ENCODE measurements around the gene PRM1. TPM values are rescaled to one million over a fixed set of nuclear protein-coding genes. Genes with fewer than 3 reads are reported as not detected.
A peak's percentile ranks its signal among the peaks of the same experiment; 100 is the strongest.

Gene PRM1
- total and polyA plus RNA-seq, 2 of the 13 experiments (the other 11 are each of a cell fraction or from before 2014, with no cell fraction given) = not detected

DNA sequence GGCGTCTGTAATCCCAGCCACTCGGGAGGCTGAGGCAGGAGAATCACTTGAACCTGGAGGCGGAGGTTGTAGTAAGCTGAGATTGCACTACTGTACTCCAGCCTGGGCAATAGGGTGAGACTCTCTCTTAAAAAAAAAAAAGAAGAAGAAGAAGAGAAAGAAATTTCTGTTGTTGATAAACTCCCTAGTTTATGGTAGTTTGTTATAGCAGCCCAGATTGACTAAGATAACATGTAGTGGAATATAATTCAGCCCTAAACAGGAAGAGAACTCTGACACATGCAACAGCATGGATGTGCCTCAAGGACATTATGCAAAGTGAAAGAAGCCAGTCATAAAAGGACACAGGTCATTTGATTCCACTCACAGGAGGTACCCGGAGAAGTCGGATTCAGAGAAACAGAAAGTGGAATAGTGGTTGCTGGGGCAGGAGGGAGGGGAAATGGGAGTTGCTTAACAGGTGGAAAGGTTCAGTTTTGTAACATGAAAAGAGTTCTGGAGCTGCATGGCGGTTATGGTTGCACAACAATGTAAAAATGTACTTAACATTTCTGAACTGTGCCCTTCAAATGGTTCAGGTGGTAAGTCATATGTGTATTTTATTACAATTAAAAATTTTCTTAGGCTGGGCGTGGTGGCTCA is 26.0 kb upstream of the PRM1 start (continued):
- TF ChIP-seq ZNF614 (CRISPR knock-in tag; IDR thresholded peaks at IDR 0.05; ENCODE audit: borderline replicate concordance) (peak; percentile 63), ZNF549 (CRISPR knock-in tag; IDR thresholded peaks at IDR 0.05) (no peak), ZNF605 (CRISPR knock-in tag; IDR thresholded peaks at IDR 0.05) (no peak; the same call in 1 of the 2 replicates), ZNF33A (CRISPR knock-in tag; IDR thresholded peaks at IDR 0.05; ENCODE audit: borderline replicate concordance) (no peak), KLF13 (CRISPR knock-in tag; IDR thresholded peaks at IDR 0.05) (no peak), CENPT (CRISPR knock-in tag; IDR thresholded peaks at IDR 0.05; ENCODE audit: low read depth) (no peak), RBFOX2 (IDR thresholded peaks at IDR 0.05; ENCODE audit: low read depth, low read length) (no peak), EHMT2 (IDR thresholded peaks at IDR 0.05; ENCODE audit: borderline replicate concordance, low read depth, low read length) (no peak), MZF1 (CRISPR knock-in tag; IDR thresholded peaks at IDR 0.05; ENCODE audit: borderline replicate concordance) (no peak), SMARCC2 (IDR thresholded peaks at IDR 0.05) (no peak), RFXAP (CRISPR knock-in tag; IDR thresholded peaks at IDR 0.05; ENCODE audit: borderline replicate concordance) (peak; percentile 64; the same call in 1 of the 2 replicates), ATF1 (CRISPR knock-in tag; IDR thresholded peaks at IDR 0.05) (no peak; the same call in 1 of the 2 replicates), POGZ (CRISPR knock-in tag; IDR thresholded peaks at IDR 0.05) (no peak), DR1 (CRISPR knock-in tag; IDR thresholded peaks at IDR 0.05) (no peak), LCORL (IDR thresholded peaks at IDR 0.05) (0 out of 2 replicates have a peak, but pooled peaks have one; percentile 68), LCORL (CRISPR knock-in tag; IDR thresholded peaks at IDR 0.05) (peak; percentile 90; the same call in 1 of the 2 replicates)
- TF ChIP-seq, protein P1, sequence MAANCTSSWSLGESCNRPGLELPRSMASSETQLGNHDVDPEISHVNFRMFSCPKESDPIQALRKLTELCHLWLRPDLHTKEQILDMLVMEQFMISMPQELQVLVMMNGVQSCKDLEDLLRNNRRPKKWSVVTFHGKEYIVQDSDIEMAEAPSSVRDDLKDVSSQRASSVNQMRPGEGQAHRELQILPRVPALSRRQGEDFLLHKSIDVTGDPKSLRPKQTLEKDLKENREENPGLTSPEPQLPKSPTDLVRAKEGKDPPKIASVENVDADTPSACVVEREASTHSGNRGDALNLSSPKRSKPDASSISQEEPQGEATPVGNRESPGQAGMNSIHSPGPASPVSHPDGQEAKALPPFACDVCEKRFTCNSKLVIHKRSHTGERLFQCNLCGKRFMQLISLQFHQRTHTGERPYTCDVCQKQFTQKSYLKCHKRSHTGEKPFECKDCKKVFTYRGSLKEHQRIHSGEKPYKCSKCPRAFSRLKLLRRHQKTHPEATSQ (CRISPR knock-in tag; IDR thresholded peaks at IDR 0.05; ENCODE audit: borderline replicate concordance) = no peak
- TF ChIP-seq, protein P2, sequence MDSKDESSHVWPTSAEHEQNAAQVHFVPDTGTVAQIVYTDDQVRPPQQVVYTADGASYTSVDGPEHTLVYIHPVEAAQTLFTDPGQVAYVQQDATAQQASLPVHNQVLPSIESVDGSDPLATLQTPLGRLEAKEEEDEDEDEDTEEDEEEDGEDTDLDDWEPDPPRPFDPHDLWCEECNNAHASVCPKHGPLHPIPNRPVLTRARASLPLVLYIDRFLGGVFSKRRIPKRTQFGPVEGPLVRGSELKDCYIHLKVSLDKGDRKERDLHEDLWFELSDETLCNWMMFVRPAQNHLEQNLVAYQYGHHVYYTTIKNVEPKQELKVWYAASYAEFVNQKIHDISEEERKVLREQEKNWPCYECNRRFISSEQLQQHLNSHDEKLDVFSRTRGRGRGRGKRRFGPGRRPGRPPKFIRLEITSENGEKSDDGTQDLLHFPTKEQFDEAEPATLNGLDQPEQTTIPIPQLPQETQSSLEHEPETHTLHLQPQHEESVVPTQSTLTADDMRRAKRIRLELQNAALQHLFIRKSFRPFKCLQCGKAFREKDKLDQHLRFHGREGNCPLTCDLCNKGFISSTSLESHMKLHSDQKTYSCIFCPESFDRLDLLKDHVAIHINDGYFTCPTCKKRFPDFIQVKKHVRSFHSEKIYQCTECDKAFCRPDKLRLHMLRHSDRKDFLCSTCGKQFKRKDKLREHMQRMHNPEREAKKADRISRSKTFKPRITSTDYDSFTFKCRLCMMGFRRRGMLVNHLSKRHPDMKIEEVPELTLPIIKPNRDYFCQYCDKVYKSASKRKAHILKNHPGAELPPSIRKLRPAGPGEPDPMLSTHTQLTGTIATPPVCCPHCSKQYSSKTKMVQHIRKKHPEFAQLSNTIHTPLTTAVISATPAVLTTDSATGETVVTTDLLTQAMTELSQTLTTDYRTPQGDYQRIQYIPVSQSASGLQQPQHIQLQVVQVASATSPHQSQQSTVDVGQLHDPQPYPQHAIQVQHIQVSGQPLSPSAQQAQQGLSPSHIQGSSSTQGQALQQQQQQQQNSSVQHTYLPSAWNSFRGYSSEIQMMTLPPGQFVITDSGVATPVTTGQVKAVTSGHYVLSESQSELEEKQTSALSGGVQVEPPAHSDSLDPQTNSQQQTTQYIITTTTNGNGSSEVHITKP (CRISPR knock-in tag; IDR thresholded peaks at IDR 0.05; ENCODE audit: low read depth) = peak; percentile 89
- TF ChIP-seq, protein P3, sequence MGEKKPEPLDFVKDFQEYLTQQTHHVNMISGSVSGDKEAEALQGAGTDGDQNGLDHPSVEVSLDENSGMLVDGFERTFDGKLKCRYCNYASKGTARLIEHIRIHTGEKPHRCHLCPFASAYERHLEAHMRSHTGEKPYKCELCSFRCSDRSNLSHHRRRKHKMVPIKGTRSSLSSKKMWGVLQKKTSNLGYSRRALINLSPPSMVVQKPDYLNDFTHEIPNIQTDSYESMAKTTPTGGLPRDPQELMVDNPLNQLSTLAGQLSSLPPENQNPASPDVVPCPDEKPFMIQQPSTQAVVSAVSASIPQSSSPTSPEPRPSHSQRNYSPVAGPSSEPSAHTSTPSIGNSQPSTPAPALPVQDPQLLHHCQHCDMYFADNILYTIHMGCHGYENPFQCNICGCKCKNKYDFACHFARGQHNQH (CRISPR knock-in tag; IDR thresholded peaks at IDR 0.05) = peak; percentile 63
- TF ChIP-seq, protein P4, sequence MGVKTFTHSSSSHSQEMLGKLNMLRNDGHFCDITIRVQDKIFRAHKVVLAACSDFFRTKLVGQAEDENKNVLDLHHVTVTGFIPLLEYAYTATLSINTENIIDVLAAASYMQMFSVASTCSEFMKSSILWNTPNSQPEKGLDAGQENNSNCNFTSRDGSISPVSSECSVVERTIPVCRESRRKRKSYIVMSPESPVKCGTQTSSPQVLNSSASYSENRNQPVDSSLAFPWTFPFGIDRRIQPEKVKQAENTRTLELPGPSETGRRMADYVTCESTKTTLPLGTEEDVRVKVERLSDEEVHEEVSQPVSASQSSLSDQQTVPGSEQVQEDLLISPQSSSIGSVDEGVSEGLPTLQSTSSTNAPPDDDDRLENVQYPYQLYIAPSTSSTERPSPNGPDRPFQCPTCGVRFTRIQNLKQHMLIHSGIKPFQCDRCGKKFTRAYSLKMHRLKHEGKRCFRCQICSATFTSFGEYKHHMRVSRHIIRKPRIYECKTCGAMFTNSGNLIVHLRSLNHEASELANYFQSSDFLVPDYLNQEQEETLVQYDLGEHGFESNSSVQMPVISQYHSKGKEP (CRISPR knock-in tag; IDR thresholded peaks at IDR 0.05) = no peak
- TF ChIP-seq, protein P5, sequence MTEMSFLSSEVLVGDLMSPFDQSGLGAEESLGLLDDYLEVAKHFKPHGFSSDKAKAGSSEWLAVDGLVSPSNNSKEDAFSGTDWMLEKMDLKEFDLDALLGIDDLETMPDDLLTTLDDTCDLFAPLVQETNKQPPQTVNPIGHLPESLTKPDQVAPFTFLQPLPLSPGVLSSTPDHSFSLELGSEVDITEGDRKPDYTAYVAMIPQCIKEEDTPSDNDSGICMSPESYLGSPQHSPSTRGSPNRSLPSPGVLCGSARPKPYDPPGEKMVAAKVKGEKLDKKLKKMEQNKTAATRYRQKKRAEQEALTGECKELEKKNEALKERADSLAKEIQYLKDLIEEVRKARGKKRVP (CRISPR knock-in tag; IDR thresholded peaks at IDR 0.05) = peak in 1 of 2 experiments; percentile 46; a peak in 2 of 4 replicates
